Vagina (tissue), 2 donors: ENCODE data around the gene PPP2R2C.

Experiments
- CTCF ChIP-seq, 3 experiments: fragments of 450-650 bp in 2 of 3; fragments of 200-600 bp in 1 of 3; sonication (generic) in 1 of 3; IDR thresholded peaks; one replicate each; pipeline ENCODE4 v1.5.1; 2017 to 2019; ENCODE audit warnings: antibody characterized with exemption in 3 of 3, mild to moderate bottlenecking in 2 of 3, moderate library complexity in 2 of 3
- POLR2A ChIP-seq, 2 donors: fragments of 450-650 bp; IDR thresholded peaks; one replicate each; pipeline ENCODE4 v1.6.1; 2017; ENCODE audit warnings: antibody characterized with exemption in 2 of 2, mild to moderate bottlenecking in 2 of 2, moderate library complexity in 2 of 2
- POLR2AphosphoS5 ChIP-seq, 2 donors: sonication (generic); formaldehyde crosslinking; IDR thresholded peaks; one replicate each; pipeline ENCODE4 v1.9.0; 2017; ENCODE audit warnings: antibody characterized with exemption in 2 of 2, mild to moderate bottlenecking in 2 of 2, low read depth in 1 of 2; ENCODE audit not compliant: insufficient read depth in 1 of 2

GRCh38 chr4:6369035-6369434 lies 103.4 kb downstream of the PPP2R2C start:
- no peak for TF ChIP-seq CTCF (IDR thresholded peaks at IDR 0.05)
- no peak for TF ChIP-seq POLR2AphosphoS5 (IDR thresholded peaks at IDR 0.05; ENCODE audit: insufficient read depth in 1 of 2, low read depth in 1 of 2)
- no peak for TF ChIP-seq POLR2A (IDR thresholded peaks at IDR 0.05)
